Thoracic aorta (tissue), 2 donors: ENCODE data around the gene SLC5A1. TPM values are rescaled to one million over a fixed set of nuclear protein-coding genes. Genes with fewer than 3 reads are reported as not detected.

Experiments used
- ATAC-seq: fragments of 150-250 bp; one replicate; pipeline ENCODE4 v1.8.0; 2017; ENCODE audit warnings: low read depth; ENCODE audit not compliant: insufficient number of reproducible peaks, low FRiP score
- DNase-seq: peaks from one replicate; pipeline ENCODE4 v3.0.0-alpha.2; 2020; ENCODE audit warnings: low spot score
- H3K27ac ChIP-seq, 2 donors: fragments of 200-600 bp; sonication (generic); 1 replicate in 1 of 2; 2 replicates in 1 of 2; pipeline ENCODE4 v1.5.1; 2016; ENCODE audit warnings: mild to moderate bottlenecking in 2 of 2, moderate library complexity in 2 of 2
- H3K27me3 ChIP-seq: fragments of 200-600 bp; sonication (generic); replicated peaks from 2 replicates; pipeline ENCODE4 v1.6.0; 2016; ENCODE audit warnings: mild to moderate bottlenecking; ENCODE audit not compliant: insufficient read depth
- H3K36me3 ChIP-seq: fragments of 200-600 bp; sonication (generic); one replicate; pipeline ENCODE4 v1.5.1; 2016
- H3K4me1 ChIP-seq, 2 donors: fragments of 200-600 bp; sonication (generic); 1 replicate in 1 of 2; 2 replicates in 1 of 2; pipeline versions ENCODE4 v1.5.1 to v1.6.0; 2016; ENCODE audit warnings: low read depth in 2 of 2, mild to moderate bottlenecking in 1 of 2; ENCODE audit not compliant: control insufficient read depth in 1 of 2
- H3K4me3 ChIP-seq: fragments of 200-600 bp; sonication (generic); 2 replicates; pipeline ENCODE4 v1.5.1; 2016; ENCODE audit warnings: mild to moderate bottlenecking
- H3K9me3 ChIP-seq: fragments of 200-600 bp; sonication (generic); 2 replicates; pipeline ENCODE4 v1.5.1; 2016
- total RNA-seq, 2 donors: library from RNA; depleted of rRNA; stranded (reverse); fragments of >200 nt; gene quantifications; one replicate each; pipeline versions ENCODE4 v1.1.0 to v1.2.3, GENCODE V29; 2016
- TF ChIP-seq, protein P1 (sequence below): fragments of 200-600 bp; sonication (generic); IDR thresholded peaks from one replicate; pipeline ENCODE4 v1.5.1; 2019; ENCODE audit warnings: antibody characterized with exemption

Gene SLC5A1
- total RNA-seq, 2 donors from 2014 or later = not detected

DNA sequence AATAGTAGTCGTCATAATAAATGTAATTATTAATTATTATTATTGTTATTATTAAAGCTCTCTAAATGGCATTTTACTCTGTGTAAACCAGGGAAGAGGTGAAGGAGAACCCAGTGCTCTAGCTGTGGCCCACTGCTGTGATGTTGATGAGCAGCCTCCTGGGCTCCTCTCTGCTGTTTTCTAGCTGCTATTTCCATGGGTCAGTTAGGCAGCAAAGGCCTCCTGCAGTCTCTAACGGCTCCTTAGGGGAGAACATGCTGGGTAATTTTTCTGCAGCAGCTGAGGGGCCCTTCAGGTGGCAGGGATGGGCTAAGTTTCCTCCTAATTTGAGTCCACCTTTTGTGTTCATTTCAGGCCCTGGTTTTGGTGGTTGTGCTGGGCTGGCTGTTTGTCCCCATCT, 24.6 kb downstream of the SLC5A1 start:
- no peaks in the 10 kb centered on the region for H3K36me3 ChIP-seq
- ATAC-seq = no peak
- DNase-seq = no peak
- H3K4me1 ChIP-seq = no peaks in the 10 kb centered on the region
- H3K9me3 ChIP-seq = no peaks in the 10 kb centered on the region
- no peaks in the 10 kb centered on the region for H3K27me3 ChIP-seq
- no peak overlapping the region for H3K4me3 ChIP-seq
- TF ChIP-seq, protein P1, sequence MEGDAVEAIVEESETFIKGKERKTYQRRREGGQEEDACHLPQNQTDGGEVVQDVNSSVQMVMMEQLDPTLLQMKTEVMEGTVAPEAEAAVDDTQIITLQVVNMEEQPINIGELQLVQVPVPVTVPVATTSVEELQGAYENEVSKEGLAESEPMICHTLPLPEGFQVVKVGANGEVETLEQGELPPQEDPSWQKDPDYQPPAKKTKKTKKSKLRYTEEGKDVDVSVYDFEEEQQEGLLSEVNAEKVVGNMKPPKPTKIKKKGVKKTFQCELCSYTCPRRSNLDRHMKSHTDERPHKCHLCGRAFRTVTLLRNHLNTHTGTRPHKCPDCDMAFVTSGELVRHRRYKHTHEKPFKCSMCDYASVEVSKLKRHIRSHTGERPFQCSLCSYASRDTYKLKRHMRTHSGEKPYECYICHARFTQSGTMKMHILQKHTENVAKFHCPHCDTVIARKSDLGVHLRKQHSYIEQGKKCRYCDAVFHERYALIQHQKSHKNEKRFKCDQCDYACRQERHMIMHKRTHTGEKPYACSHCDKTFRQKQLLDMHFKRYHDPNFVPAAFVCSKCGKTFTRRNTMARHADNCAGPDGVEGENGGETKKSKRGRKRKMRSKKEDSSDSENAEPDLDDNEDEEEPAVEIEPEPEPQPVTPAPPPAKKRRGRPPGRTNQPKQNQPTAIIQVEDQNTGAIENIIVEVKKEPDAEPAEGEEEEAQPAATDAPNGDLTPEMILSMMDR = no peak
- no peak overlapping the region for H3K27ac ChIP-seq

DNA sequence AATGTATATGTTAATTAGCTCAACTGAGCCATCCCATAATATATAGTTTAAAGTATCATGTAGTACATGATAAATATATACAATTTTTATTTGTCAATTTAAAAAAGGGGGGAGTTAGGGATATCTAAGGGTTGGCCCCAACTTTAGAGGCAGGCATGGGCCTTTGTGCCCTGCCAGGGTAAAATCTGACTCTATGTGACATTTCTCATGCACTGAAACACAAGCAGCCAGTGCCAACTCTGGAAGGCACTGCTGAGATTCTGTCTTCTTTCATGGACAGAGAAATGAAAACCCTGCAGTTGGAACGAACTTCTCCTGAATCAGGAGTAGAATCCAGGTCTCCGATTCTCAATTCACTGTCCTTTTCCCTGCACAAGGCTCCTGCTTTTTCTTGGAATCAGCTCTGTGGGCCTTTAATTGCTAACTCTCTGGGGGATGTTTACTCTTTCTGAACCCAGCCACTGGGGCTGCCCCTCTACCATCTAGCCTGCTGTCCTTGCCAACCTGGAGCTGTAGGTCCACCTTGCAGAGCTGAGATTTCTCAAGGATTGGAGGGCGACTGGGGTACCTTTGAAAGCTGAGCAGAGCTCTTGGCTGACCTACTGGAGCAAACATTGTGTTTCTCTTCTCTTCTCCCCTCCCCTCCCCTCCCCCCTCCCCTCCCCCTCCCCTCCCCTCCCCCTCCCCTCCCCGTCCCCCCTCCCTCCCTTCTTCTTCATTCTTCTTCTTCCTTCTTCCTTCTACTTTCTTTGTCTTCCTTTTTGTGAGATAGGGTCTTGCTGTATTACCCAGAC, 26.7 kb downstream of the SLC5A1 start:
- H3K4me1 ChIP-seq = no peaks in the 10 kb centered on the region
- H3K4me3 ChIP-seq = no peak overlapping the region
- TF ChIP-seq, protein P1 = no peak
- no peak overlapping the region for H3K27ac ChIP-seq
- DNase-seq (no peak), ATAC-seq (no peak)
- no peaks in the 10 kb centered on the region for H3K27me3 ChIP-seq
- no peaks in the 10 kb centered on the region for H3K36me3 ChIP-seq
- H3K9me3 ChIP-seq = no peaks in the 10 kb centered on the region

DNA sequence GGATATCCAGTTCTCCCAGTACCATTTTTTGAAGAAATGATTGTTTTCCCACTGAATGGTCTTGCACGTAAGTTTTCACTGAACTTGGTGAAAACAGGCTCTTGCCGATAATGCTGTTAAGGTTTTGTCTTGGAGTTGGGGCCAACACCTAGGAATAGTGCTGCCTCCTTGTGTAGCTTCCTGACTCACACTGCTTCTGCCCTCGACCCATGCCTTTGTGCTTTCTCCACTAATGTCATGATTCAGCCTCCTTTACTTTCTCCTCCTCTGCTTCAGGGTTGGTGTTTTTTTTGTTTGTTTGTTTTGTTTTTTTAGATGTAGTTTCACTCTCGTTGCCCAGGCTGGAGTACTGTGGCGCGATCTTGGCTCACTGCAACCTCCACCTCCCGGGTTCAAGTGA, 30.2 kb downstream of the SLC5A1 start:
- no peaks in the 10 kb centered on the region for H3K9me3 ChIP-seq
- no peaks in the 10 kb centered on the region for H3K27me3 ChIP-seq
- no peak overlapping the region for H3K4me3 ChIP-seq
- no peak for ATAC-seq
- H3K4me1 ChIP-seq = no peaks in the 10 kb centered on the region
- H3K36me3 ChIP-seq = no peaks in the 10 kb centered on the region
- TF ChIP-seq, protein P1 = no peak
- H3K27ac ChIP-seq = no peak overlapping the region
- no peak for DNase-seq

DNA sequence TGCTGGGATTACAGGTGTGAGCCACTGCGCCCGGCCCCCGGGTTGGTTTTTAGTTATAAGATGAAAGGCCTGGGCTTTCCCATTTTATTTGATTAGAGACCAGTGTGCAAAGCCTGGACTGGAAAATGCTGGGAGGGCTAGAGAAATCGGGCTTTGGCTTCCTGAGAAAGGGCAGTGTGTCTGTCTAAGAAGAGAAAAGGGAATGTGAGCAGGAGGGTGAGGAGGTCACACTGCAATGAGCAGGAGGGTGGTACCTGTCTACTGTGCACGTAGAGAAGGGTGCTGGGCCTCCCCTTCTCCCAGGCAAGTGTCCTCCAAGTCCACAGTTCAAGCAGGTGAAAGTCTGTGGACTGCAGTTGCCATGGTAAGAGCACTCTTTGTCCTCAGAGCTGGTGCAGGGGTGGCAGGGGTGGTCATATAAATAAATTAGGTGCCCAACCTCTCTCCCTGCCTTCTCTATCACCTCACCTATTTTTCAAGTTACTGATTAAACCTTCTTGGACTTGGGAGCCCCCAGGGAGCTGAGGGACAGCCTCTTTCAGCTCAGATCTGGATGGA, 30.8 kb downstream of the SLC5A1 start:
- TF ChIP-seq, protein P1 = no peak
- Histone ChIP-seq H3K27me3 (no peaks in the 10 kb centered on the region), H3K9me3 (no peaks in the 10 kb centered on the region), H3K4me3 (no peak overlapping the region), H3K36me3 (no peaks in the 10 kb centered on the region), H3K27ac (no peak overlapping the region), H3K4me1 (peaks cover 0 to 2% of the 10 kb centered on the region in 2 donors)
- DNase-seq (no peak), ATAC-seq (no peak)

DNA sequence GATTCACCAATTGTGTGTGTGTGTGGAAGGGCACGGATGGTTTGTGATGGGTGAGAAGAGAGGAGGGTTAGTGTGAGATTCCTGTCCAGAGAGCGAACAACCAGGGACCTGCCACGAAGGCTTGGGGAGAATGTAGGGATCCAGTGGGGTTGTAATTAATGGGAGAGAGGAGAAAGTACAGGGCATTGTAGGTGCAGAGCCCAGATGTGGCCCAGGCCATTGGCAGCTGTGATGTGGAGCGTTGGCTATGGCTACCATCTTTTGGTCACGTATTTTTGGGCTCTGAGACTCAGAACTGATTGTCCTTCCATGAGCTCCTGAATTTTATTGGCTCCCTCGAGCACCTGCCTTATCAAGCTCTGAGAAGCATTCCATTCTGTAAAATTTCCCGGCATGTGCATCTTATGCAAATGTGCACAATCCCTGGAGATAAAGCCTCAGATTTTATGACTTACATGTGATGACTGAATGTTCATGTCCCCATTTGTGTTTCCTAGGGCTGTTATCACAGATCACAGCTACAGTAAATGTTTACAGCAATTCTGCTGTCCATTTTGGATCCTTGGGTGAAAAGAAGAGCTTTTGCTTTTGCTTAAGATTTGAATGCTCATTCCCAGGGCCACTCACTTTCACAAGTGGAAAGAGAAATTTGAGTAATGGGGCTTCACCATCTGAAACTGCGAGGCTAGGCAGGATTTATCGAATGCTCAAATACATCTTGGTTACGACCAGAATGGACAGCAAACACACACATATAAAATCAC, 33.1 kb downstream of the SLC5A1 start:
- Histone ChIP-seq H3K9me3 (no peaks in the 10 kb centered on the region), H3K4me3 (no peak overlapping the region), H3K4me1 (peaks cover 0 to 7% of the 10 kb centered on the region in 2 donors), H3K27me3 (no peaks in the 10 kb centered on the region), H3K27ac (no peak overlapping the region), H3K36me3 (no peaks in the 10 kb centered on the region)
- DNase-seq (no peak), ATAC-seq (no peak)
- TF ChIP-seq, protein P1 = no peak
